Naive thymus-derived CD4-positive, alpha-beta T cell (primary cell): ENCODE results near the gene PIK3IP1. TPM values are rescaled to one million over a fixed set of nuclear protein-coding genes. Genes with fewer than 3 reads are reported as not detected.
"Not testable (repeated sequence)": the region's sequence is repeated elsewhere in the genome, so short reads cannot be mapped to it uniquely, and the experiment has no call there.

Source experiments
- ATAC-seq: fragments of 150-1000 bp; cut with Tn5 transposase; 2 replicates; pipeline ENCODE4 v1.10.0; 2021; ENCODE audit warnings: mild to moderate bottlenecking, moderate library complexity
- CTCF ChIA-PET: fragments of 350-600 bp; sonication (Branson Sonifier 250); formaldehyde crosslinking; loops from one replicate; lab custom pipeline; 2021; ENCODE audit warnings: antibody characterized with exemption; lab: Charles Lee
- POLR2A ChIA-PET: fragments of 350-600 bp; sonication (Branson Sonifier 250); formaldehyde crosslinking; loops from one replicate; lab custom pipeline; 2021; ENCODE audit warnings: antibody characterized with exemption, inconsistent platforms; lab: Charles Lee
- DNase-seq, 9 donors: peaks; one replicate each; pipeline versions ENCODE4 v3.0.0 to v3.0.0-alpha.2; 2020 to 2022; ENCODE audit warnings: mixed read lengths in 1 of 9
- H3K27ac ChIP-seq: one replicate; pipeline ENCODE4 v1.7.0; 2013; ENCODE audit warnings: mild to moderate bottlenecking, low read depth, low read length, moderate library complexity
- H3K27me3 ChIP-seq, 2 donors: one replicate each; pipeline ENCODE4 v1.7.0; 2013; ENCODE audit warnings: low read length in 2 of 2, mild to moderate bottlenecking in 2 of 2, moderate library complexity in 2 of 2; ENCODE audit not compliant: control insufficient read depth in 2 of 2, insufficient read depth in 2 of 2
- H3K36me3 ChIP-seq, 3 experiments: 1 replicate in 2 of 3; 2 replicates in 1 of 3; pipeline ENCODE4 v1.7.0; 2013; ENCODE audit warnings: low read length in 3 of 3, mild to moderate bottlenecking in 3 of 3, moderate library complexity in 1 of 3; ENCODE audit not compliant: insufficient read depth in 3 of 3, control insufficient read depth in 2 of 3
- H3K4me1 ChIP-seq, 2 donors: one replicate each; pipeline ENCODE4 v1.7.0; 2013; ENCODE audit warnings: low read length in 2 of 2, mild to moderate bottlenecking in 2 of 2, moderate library complexity in 1 of 2; ENCODE audit not compliant: control insufficient read depth in 2 of 2, insufficient read depth in 2 of 2
- H3K4me3 ChIP-seq: 2 replicates; pipeline ENCODE4 v1.7.0; 2013; ENCODE audit warnings: mild to moderate bottlenecking, low read length
- H3K9me3 ChIP-seq, 3 experiments: 1 replicate in 2 of 3; 2 replicates in 1 of 3; pipeline ENCODE4 v1.7.0; 2013; ENCODE audit warnings: low read length in 3 of 3; ENCODE audit not compliant: control insufficient read depth in 2 of 3
- H3K27ac Mint-ChIP-seq, 9 donors: one replicate each; pipeline ENCODE4 v1.8.0; 2020 to 2022; ENCODE audit warnings: mixed read lengths in 9 of 9, mild to moderate bottlenecking in 8 of 9, moderate library complexity in 5 of 9, inconsistent platforms in 2 of 9
- H3K27me3 Mint-ChIP-seq, 5 donors: one replicate each; pipeline ENCODE4 v1.8.0; 2021 to 2022; ENCODE audit warnings: mixed read lengths in 5 of 5, mild to moderate bottlenecking in 1 of 5
- H3K36me3 Mint-ChIP-seq, 5 donors: one replicate each; pipeline ENCODE4 v1.8.0; 2020 to 2022; ENCODE audit warnings: mixed read lengths in 5 of 5, mild to moderate bottlenecking in 3 of 5, inconsistent platforms in 1 of 5
- H3K4me1 Mint-ChIP-seq, 7 donors: one replicate each; pipeline ENCODE4 v1.8.0; 2020 to 2022; ENCODE audit warnings: mixed read lengths in 7 of 7, mild to moderate bottlenecking in 3 of 7, inconsistent platforms in 1 of 7
- H3K4me3 Mint-ChIP-seq, 10 donors: one replicate each; pipeline ENCODE4 v1.8.0; 2020 to 2022; ENCODE audit warnings: mild to moderate bottlenecking in 10 of 10, mixed read lengths in 10 of 10, moderate library complexity in 6 of 10, inconsistent platforms in 2 of 10
- H3K9me3 Mint-ChIP-seq, 11 donors: one replicate each; pipeline ENCODE4 v1.8.0; 2020 to 2022; ENCODE audit warnings: mixed read lengths in 11 of 11, mild to moderate bottlenecking in 4 of 11, inconsistent platforms in 1 of 11, moderate library complexity in 1 of 11
- intact Hi-C, 2 donors: fragments of 100-400 bp; cut with micrococcal nuclease; formaldehyde crosslinking; loops; one replicate each; pipeline ENCODE4 v1.15.1; 2023
- polyA plus RNA-seq, 2 donors: library from polyadenylated mRNA; unstranded; fragments of 300-500 nt; fragmentation: Illumina TruSeq; gene quantifications; one replicate each; pipeline ENCODE4 v1.2.3, GENCODE V29; 2021
- total RNA-seq, 6 experiments: library from RNA in 5 of 6; stranded (reverse) in 5 of 6; gene quantifications; 1 replicate in 5 of 6; 2 replicates in 1 of 6; pipeline ENCODE4 v1.2.3 and lab custom pipeline; 2021 to 2026

The PIK3IP1 gene
- total and polyA plus RNA-seq, 7 experiments from 2014 or later: 72.8 to 941 (median 606) TPM

- CTCF ChIA-PET: interaction anchor here (0.7 kb wide), 1 partner anchor 270 kb away, joined by 3 read pairs; no protein-coding TSS in a partner anchor
- intact Hi-C loops: no loop called here
- H3K9me3 Mint-ChIP-seq: no peaks in the 10 kb centered on the region
These were observed 54.2 kb downstream of the PIK3IP1 start for GRCh38 chr22:31238057-31238456.

DNA sequence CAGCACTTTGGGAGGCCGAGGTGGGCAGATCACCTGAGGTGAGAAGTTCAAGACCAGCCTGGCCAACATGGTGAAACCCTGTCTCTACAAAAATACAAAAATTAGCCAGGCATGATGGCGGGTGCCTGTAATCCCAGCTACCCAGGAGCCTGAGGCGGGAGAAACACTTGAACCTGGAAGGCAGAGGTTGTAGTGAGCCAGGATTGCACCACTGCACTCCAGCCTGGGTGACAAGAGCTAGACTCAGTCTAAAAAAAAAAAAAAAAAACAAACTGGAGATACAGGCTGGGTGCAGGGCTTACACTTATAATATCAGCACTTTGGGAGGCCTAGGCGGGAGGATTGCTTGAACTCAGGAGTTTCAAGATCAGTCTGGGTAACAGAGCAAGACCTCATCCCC lies 56.2 kb downstream of the PIK3IP1 start:
- intact Hi-C loops, H3K9me3 ChIP-seq, H3K4me3 Mint-ChIP-seq, H3K4me3 ChIP-seq, H3K9me3 Mint-ChIP-seq, DNase-seq, H3K27me3 ChIP-seq, H3K27ac Mint-ChIP-seq, H3K27me3 Mint-ChIP-seq, ATAC-seq, POLR2A ChIA-PET, H3K36me3 ChIP-seq, H3K27ac ChIP-seq, H3K4me1 ChIP-seq: not testable (repeated sequence)
- CTCF ChIA-PET: interaction anchor here (0.7 to 1.1 kb wide), 2 partner anchors 77 to 295 kb away, joined by 3 read pairs; no protein-coding TSS in a partner anchor
- peaks cover 0 to 13% (median 9%) of the 10 kb centered on the region in 5 donors for H3K36me3 Mint-ChIP-seq
- peaks cover 25 to 49% (median 34%) of the 10 kb centered on the region in 7 donors for H3K4me1 Mint-ChIP-seq

More at GRCh38 chr22:31238057-31238456, 54.2 kb downstream of the PIK3IP1 start:
- no peak for DNase-seq
- POLR2A ChIA-PET: interaction anchor here (1.1 kb wide), 1 partner anchor 12 kb away, joined by 3 read pairs; no protein-coding TSS in a partner anchor
- H3K4me1 ChIP-seq: no peaks in the 10 kb centered on the region
- Mint-ChIP-seq H3K4me3 (no peak overlapping the region), H3K27me3 (no peaks in the 10 kb centered on the region), H3K36me3 (peaks cover 3 to 18% (median 12%) of the 10 kb centered on the region in 5 donors), H3K27ac (no peak overlapping the region), H3K4me1 (peaks cover 26 to 44% (median 28%) of the 10 kb centered on the region in 7 donors)
- H3K27ac ChIP-seq: no peak overlapping the region
- no peak for ATAC-seq
- no peaks in the 10 kb centered on the region for H3K27me3 ChIP-seq
- peaks cover 0 to 10% (median 4%) of the 10 kb centered on the region in 3 experiments for H3K36me3 ChIP-seq
- no peak overlapping the region for H3K4me3 ChIP-seq
- H3K9me3 ChIP-seq: no peaks in the 10 kb centered on the region

- Mint-ChIP-seq H3K27ac (peak overlapping the region in 3 of 9 donors; percentile 27 to 29 (median 28)), H3K9me3 (no peaks in the 10 kb centered on the region), H3K36me3 (peaks cover 0 to 13% (median 5%) of the 10 kb centered on the region in 5 donors), H3K4me3 (peak overlapping the region in 3 of 10 donors; percentile 12 to 27 (median 14)), H3K27me3 (no peaks in the 10 kb centered on the region), H3K4me1 (peaks cover 35 to 52% (median 42%) of the 10 kb centered on the region in 7 donors)
- peaks cover 0 to 10% of the 10 kb centered on the region in 2 donors for H3K4me1 ChIP-seq
- H3K4me3 ChIP-seq: no peak overlapping the region
- ChIA-PET CTCF (interaction anchor here (1.4 kb wide), 1 partner anchor 9 kb away, joined by 4 read pairs; no protein-coding TSS in a partner anchor), POLR2A (interaction anchor here (0.6 kb wide), 1 partner anchor 73 kb away, joined by 6 read pairs; no protein-coding TSS in a partner anchor)
- DNase-seq (no peak), ATAC-seq (peak; percentile 36)
- no peaks in the 10 kb centered on the region for H3K27me3 ChIP-seq
- H3K27ac ChIP-seq: no peak overlapping the region
- H3K9me3 ChIP-seq: no peaks in the 10 kb centered on the region
- intact Hi-C loops: no loop called here
- H3K36me3 ChIP-seq: no peaks in the 10 kb centered on the region
These were observed 57.2 kb downstream of the PIK3IP1 start for GRCh38 chr22:31235081-31235480.

- ATAC-seq (no peak), DNase-seq (no peak)
- Histone ChIP-seq H3K4me3 (no peak overlapping the region), H3K36me3 (no peaks in the 10 kb centered on the region), H3K4me1 (peaks cover 7 to 21% of the 10 kb centered on the region in 2 donors), H3K27ac (no peak overlapping the region), H3K9me3 (no peaks in the 10 kb centered on the region), H3K27me3 (no peaks in the 10 kb centered on the region)
- Mint-ChIP-seq H3K27me3 (no peaks in the 10 kb centered on the region), H3K4me1 (peaks cover 45 to 54% (median 50%) of the 10 kb centered on the region in 7 donors), H3K27ac (peak overlapping the region in 4 of 9 donors; percentile 7 to 73 (median 52)), H3K9me3 (no peaks in the 10 kb centered on the region), H3K36me3 (peaks cover 0 to 13% (median 5%) of the 10 kb centered on the region in 5 donors), H3K4me3 (no peak overlapping the region)
- ChIA-PET POLR2A (interaction anchor here (0.8 to 8.7 kb wide), 3 partner anchors 21 to 627 kb away, joined by 3 to 73 read pairs (median 4); partner anchors contain the start of gene LIMK2), CTCF (interaction anchor here (0.6 to 6.4 kb wide), 5 partner anchors 21 to 313 kb away, joined by 3 to 88 read pairs (median 5); partner anchors contain the start of gene LIMK2)
- intact Hi-C loops: loop anchor here (5.0 kb wide), 2 partner anchors 286 to 311 kb away; no protein-coding TSS in a partner anchor
These were observed 59.3 kb downstream of the PIK3IP1 start for GRCh38 chr22:31233001-31233400.

Other genes with a start within 250 kb of the PIK3IP1 start
- 10 to 100 TPM in 1 of 5 experiments, 1 to 10 TPM in 4; 3.1 to 14.9 (median 6.2) TPM for gene SMTN, start 211.2 kb downstream of the PIK3IP1 start, total RNA-seq
- gene SMTN, start 211.2 kb downstream of the PIK3IP1 start, polyA plus RNA-seq: 1 to 10 TPM; 1.1 to 3.9 TPM
- gene SELENOM, start 184.9 kb downstream of the PIK3IP1 start, total RNA-seq: 10 to 100 TPM in 4 of 5 experiments, 1 to 10 TPM in 1; 9.1 to 71.5 (median 68.6) TPM
- 100 to 1,000 TPM; 129 to 175 TPM for gene SELENOM, start 184.9 kb downstream of the PIK3IP1 start, polyA plus RNA-seq
- gene INPP5J, start 169.5 kb downstream of the PIK3IP1 start, total RNA-seq: under 1 TPM in 4 of 5 experiments, not detected in 1; 0.24 to 0.81 (median 0.51) TPM
- not detected for gene INPP5J, start 169.5 kb downstream of the PIK3IP1 start, polyA plus RNA-seq
- not detected for gene PLA2G3, start 152.0 kb downstream of the PIK3IP1 start, total RNA-seq
- not detected for gene PLA2G3, start 152.0 kb downstream of the PIK3IP1 start, polyA plus RNA-seq
- gene RNF185, start 132.3 kb downstream of the PIK3IP1 start, total RNA-seq: 10 to 100 TPM; 10.6 to 28.5 (median 23.5) TPM
- gene RNF185, start 132.3 kb downstream of the PIK3IP1 start, polyA plus RNA-seq: 10 to 100 TPM; 18.1 to 27.2 TPM
- gene LIMK2, start 80.2 kb downstream of the PIK3IP1 start, total RNA-seq: 10 to 100 TPM; 18.3 to 49.9 (median 28.8) TPM
- 10 to 100 TPM; 13.1 to 25.3 TPM for gene LIMK2, start 80.2 kb downstream of the PIK3IP1 start, polyA plus RNA-seq
- 10 to 100 TPM; 35.9 to 61.3 (median 55.2) TPM for gene PATZ1, start 53.9 kb upstream of the PIK3IP1 start, total RNA-seq
- gene PATZ1, start 53.9 kb upstream of the PIK3IP1 start, polyA plus RNA-seq: 10 to 100 TPM; 15.1 to 26.0 TPM
- 100 to 1,000 TPM in 2 of 5 experiments, 10 to 100 TPM in 3; 53.3 to 109 (median 84.4) TPM for gene DRG1, start 107.1 kb upstream of the PIK3IP1 start, total RNA-seq
- 10 to 100 TPM; 81.1 to 88.3 TPM for gene DRG1, start 107.1 kb upstream of the PIK3IP1 start, polyA plus RNA-seq
- 10 to 100 TPM; 26.3 to 46.5 (median 36.8) TPM for gene EIF4ENIF1, start 197.4 kb upstream of the PIK3IP1 start, total RNA-seq
- 10 to 100 TPM; 12.8 to 19.5 TPM for gene EIF4ENIF1, start 197.4 kb upstream of the PIK3IP1 start, polyA plus RNA-seq
- gene SFI1, start 204.0 kb upstream of the PIK3IP1 start, total RNA-seq: 100 to 1,000 TPM; 196 to 359 (median 343) TPM
- 10 to 100 TPM; 25.9 to 69.5 TPM for gene SFI1, start 204.0 kb upstream of the PIK3IP1 start, polyA plus RNA-seq